NCI-H526 treated with DMSO at 0.1 percent for 48 hours (cell line): ENCODE measurements around the gene PRMT6.
"Not testable (repeated sequence)": the region's sequence is repeated elsewhere in the genome, so short reads cannot be mapped to it uniquely, and the experiment has no call there.

Experiments
- DNase-seq: peaks from one replicate; lab custom pipeline; 2025; lab: John Stamatoyannopoulos, UW

PRMT6 gene

GRCh38 chr1:107093395-107093794 lies 36.9 kb downstream of the PRMT6 start:
- not testable (repeated sequence) for DNase-seq

DNA sequence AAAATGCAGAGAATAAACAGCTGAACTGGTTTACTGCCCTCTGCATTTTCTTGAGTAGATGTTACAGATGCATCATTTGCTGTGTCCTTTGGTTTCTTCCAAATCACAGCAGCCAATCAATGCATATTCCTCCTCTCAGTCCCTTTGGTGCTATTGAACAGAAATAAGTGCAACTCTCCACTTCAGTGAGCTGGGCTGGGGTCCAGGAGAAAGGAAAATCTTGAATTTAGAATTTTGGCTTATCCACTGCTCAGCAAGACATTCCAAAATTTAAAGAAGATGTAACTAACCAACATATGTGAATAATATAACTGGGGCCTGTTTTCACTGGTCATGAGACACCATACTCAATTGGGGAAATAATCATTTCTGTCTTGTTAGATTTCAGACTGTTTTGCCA lies 39.2 kb downstream of the PRMT6 start:
- no peak for DNase-seq

DNA sequence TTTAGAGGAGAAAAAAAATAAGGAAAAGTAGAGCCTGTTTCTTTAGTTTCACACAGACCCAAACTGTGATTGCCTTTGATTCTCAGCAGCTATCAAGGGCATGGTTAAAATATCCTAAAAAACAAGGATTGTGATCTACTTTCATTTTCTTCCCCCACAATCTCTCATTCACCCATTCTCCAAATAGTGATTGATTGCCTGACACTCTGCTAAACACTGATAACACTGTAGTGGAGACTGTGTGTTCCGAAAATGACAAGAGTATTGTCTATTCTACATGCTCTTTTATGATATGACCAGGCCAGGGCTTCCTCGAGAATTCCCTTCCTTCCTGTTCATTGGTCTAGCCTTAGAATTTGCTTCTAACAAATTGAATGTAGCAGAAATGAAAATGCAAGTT lies 40.2 kb downstream of the PRMT6 start:
- no peak for DNase-seq

DNA sequence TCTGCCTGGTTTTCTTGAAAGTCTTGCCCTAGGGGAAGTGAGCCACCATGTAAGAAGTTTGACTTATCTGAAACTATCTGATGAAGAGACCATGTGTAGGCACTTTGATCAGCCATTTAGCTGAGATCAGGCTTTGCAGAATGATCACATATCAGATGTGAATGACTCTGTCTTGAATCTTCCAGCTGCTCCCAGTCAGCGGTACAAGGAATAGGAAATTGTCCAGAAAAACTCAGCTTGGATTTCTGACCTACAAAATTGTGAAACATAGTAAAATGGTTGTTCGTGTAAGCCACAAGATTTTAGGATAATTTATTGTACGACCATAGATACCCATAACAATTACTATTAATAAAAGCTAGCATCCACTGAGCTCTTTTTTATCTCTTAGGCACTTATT lies 42.5 kb downstream of the PRMT6 start:
- no peak for DNase-seq

- no peak for DNase-seq
Measured at GRCh38 chr1:107100331-107100984, 44.0 kb downstream of the PRMT6 start.

DNA sequence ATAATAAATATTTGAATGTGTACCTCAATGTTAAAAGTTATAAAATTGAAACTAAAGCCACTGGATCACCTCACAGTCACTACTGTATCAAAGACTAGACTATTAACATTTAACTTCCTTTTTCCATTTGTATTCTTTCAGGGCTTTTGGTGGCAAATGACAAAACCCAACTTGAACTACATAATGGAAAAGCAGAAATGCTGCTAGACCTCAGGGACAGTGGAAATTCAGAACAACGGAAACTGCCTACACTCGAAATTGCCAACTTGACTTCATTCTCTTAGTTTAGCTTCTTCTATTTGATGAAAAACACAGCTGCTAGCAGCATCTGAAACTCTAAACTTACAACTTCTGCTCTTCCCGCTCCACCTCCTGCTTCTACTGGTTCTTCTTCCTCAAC lies 49.4 kb downstream of the PRMT6 start:
- no peak for DNase-seq
